HepG2 (cell line): ENCODE results near the gene TBC1D2B. TPM values are rescaled to one million over a fixed set of nuclear protein-coding genes. Genes with fewer than 3 reads are reported as not detected.

Experiments
- ATAD3A ChIP-seq: sonication (generic); formaldehyde crosslinking; IDR thresholded peaks from 2 replicates; pipeline ENCODE4 v1.4.0; 2020; ENCODE audit warnings: missing genetic modification reagents
- DZIP1 ChIP-seq: sonication (generic); formaldehyde crosslinking; IDR thresholded peaks from 2 replicates; pipeline ENCODE4 v1.5.0; 2020; ENCODE audit warnings: mild to moderate bottlenecking, missing genetic modification reagents
- ERF ChIP-seq: IDR thresholded peaks from 2 replicates; pipeline ENCODE4 v1.6.1; 2018; ENCODE audit warnings: missing biosample characterization, missing genetic modification reagents
- HOXA7 ChIP-seq: sonication (generic); formaldehyde crosslinking; IDR thresholded peaks from 2 replicates; pipeline ENCODE4 v1.8.1; 2022; ENCODE audit warnings: mild to moderate bottlenecking, missing genetic modification reagents, moderate library complexity
- MBD4 ChIP-seq: IDR thresholded peaks from 2 replicates; pipeline ENCODE4 v1.6.1; 2012; ENCODE audit warnings: low read length, inconsistent platforms, borderline replicate concordance
- NR2F1 ChIP-seq, 2 experiments: fragments of 450-650 bp in 1 of 2; formaldehyde crosslinking in 1 of 2; IDR thresholded peaks; 2 replicates each; pipeline versions ENCODE4 v1.5.0 to v1.6.1; 2016 to 2020; ENCODE audit warnings: mild to moderate bottlenecking in 1 of 2, missing compliant biosample characterization in 1 of 2, missing genetic modification reagents in 1 of 2, moderate library complexity in 1 of 2
- RERE ChIP-seq: IDR thresholded peaks from 2 replicates; pipeline ENCODE4 v1.6.1; 2016; ENCODE audit warnings: low read depth, missing genetic modification reagents, missing compliant biosample characterization
- STAT5B ChIP-seq: sonication (generic); formaldehyde crosslinking; IDR thresholded peaks from 2 replicates; pipeline ENCODE4 v1.4.0; 2020; ENCODE audit warnings: missing genetic modification reagents
- TIGD3 ChIP-seq: sonication (generic); formaldehyde crosslinking; IDR thresholded peaks from 2 replicates; pipeline ENCODE4 v1.5.1; 2020; ENCODE audit warnings: mild to moderate bottlenecking, missing genetic modification reagents, borderline replicate concordance
- ZBTB26 ChIP-seq: IDR thresholded peaks from 2 replicates; pipeline ENCODE4 v1.6.1; 2016; ENCODE audit warnings: missing compliant biosample characterization, missing genetic modification reagents, borderline replicate concordance
- ZNF264 ChIP-seq: sonication (generic); formaldehyde crosslinking; IDR thresholded peaks from 2 replicates; pipeline ENCODE4 v1.4.0; 2020; ENCODE audit warnings: missing genetic modification reagents
- ZNF281 ChIP-seq: sonication (generic); formaldehyde crosslinking; IDR thresholded peaks from 2 replicates; pipeline ENCODE4 v1.4.0; 2020; ENCODE audit warnings: missing genetic modification reagents, borderline replicate concordance
- ZNF75D ChIP-seq: sonication (generic); formaldehyde crosslinking; IDR thresholded peaks from 2 replicates; pipeline ENCODE4 v1.8.1; 2023; ENCODE audit warnings: missing genetic modification reagents, mild to moderate bottlenecking, borderline replicate concordance
- polyA plus RNA-seq, 8 experiments: library from polyadenylated mRNA; depleted of rRNA in 3 of 8; stranded (reverse) in 7 of 8; unstranded in 1 of 8; fragments of >200 nt; fragmentation: Illumina TruSeq in 4 of 8; extraction: Trizol in 4 of 8; gene quantifications; 2 replicates each; pipeline versions ENCODE4 v1.2.1 to v1.2.3, GENCODE V29; 2011 to 2016; ENCODE audit warnings: low read depth in 4 of 8, missing spikeins in 1 of 8, mixed read lengths in 1 of 8; ENCODE audit not compliant: insufficient read depth in 1 of 8
- total RNA-seq, 5 experiments: library from RNA; depleted of rRNA; stranded (reverse); fragments of >200 nt; fragmentation: Illumina TruSeq; extraction: Trizol; gene quantifications; 2 replicates each; pipeline ENCODE4 v1.2.3, GENCODE V29; 2016; ENCODE audit warnings: low read depth in 1 of 5

Gene TBC1D2B
- total and polyA plus RNA-seq, 2 of the 13 experiments (the other 11 are each of a cell fraction or from before 2014, with no cell fraction given), result 10.1 to 14.4 TPM

- TF ChIP-seq RERE (CRISPR knock-in tag), result peak; percentile 85
- peak; percentile 99 for TF ChIP-seq ERF (CRISPR knock-in tag)
- TF ChIP-seq ZNF75D (CRISPR knock-in tag), result no peak
- no peak for TF ChIP-seq TIGD3
- TF ChIP-seq NR2F1 (CRISPR knock-in tag; IDR thresholded peaks at IDR 0.05), result peak in 1 of 2 experiments; percentile 71; a peak in 3 of 4 replicates
- peak; percentile 47; the same call in 1 of the 2 replicates for TF ChIP-seq ZBTB26 (CRISPR knock-in tag)
- TF ChIP-seq ZNF264 (CRISPR knock-in tag), result peak; percentile 85
- no peak for TF ChIP-seq DZIP1 (CRISPR knock-in tag)
- no peak for TF ChIP-seq STAT5B (CRISPR knock-in tag)
- no peak for TF ChIP-seq MBD4
- no peak for TF ChIP-seq ATAD3A (CRISPR knock-in tag)
- TF ChIP-seq HOXA7 (CRISPR knock-in tag), result no peak
- TF ChIP-seq ZNF281, result peak; percentile 44; the same call in 1 of the 2 replicates
Observed at GRCh38 chr15:78065284-78065872, 12.1 kb downstream of the TBC1D2B start (continued).
